GM19043 (cell line): ENCODE results near the gene ADAMTSL1.

Experiments
- ATAC-seq: cut with Tn5 transposase; IDR thresholded peaks from one replicate; pipeline ENCODE4 v1.9.1; 2021; ENCODE audit warnings: low read depth; ENCODE audit not compliant: unreplicated experiment

ADAMTSL1 gene

DNA sequence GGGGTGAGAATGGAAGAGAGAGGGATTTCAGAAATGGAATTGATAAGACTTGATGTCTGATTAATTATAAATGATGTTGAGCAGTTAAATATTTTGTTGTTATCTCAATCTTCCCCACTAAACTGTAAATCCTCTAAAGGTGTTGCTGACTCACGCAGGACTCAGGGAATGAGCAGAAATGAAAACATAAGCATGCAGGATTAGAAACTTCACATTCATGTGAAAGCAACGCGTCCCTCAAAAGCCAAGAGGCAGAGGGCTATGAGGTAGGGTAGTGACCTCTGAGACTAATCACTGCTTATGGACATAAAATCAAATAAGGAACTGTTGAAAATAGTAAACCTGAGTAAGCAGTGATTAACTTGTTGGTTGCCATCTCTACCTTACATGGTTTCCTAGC, 21.1 kb downstream of the ADAMTSL1 start:
- no peak for ATAC-seq

DNA sequence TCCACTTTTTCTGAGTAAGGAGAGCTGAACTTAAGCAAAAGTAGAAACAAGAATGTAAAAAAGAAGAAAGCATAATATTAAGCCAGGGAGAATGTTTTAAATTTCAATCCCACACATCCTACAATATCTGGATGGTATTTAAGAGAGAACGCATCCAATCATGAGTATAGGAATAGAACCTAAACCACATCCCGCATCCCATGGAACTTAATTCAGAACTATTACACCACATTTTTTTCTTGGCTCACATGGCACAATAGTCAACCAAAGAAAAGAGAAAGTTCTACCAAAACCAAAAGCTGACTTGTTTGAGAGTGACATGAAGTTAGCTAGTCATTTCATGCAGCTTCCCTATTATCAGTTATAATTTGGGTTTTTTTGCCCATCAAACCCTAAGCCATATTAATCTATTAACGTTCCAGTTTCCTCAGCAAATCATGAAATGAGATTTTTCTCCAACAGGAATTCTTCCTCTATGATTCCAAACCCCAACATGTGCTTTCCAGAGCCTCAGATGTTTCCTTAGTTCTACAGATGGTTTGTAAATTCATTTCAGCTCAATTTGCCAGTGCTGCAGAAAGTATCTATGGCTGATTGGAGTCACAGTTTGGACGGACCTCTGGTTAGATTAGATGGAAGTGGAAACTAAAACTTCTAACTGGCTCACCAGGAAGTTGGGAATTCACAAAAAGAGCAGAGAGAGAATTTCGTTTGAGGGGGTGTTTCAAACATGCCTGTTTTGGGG, 22.5 kb downstream of the ADAMTSL1 start:
- no peak for ATAC-seq

DNA sequence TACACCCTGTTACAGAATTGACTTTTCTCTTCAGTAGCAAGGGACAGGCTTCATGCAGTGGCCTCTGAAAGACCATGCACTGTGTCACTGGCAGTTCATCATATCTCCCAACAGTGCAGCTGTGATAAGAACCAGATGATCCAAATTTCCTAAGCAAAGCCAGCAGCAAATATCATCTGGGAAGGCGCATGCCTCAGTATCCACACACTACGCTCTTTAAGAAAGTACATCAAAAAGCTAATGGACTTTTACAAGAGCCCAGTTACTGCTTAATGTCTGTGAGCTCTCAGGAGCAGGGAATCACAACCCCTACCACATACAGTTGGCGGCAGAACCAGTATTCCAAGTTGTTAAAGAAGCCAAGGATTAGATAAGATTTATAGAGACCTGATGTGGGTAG, 25.1 kb downstream of the ADAMTSL1 start:
- ATAC-seq = no peak

DNA sequence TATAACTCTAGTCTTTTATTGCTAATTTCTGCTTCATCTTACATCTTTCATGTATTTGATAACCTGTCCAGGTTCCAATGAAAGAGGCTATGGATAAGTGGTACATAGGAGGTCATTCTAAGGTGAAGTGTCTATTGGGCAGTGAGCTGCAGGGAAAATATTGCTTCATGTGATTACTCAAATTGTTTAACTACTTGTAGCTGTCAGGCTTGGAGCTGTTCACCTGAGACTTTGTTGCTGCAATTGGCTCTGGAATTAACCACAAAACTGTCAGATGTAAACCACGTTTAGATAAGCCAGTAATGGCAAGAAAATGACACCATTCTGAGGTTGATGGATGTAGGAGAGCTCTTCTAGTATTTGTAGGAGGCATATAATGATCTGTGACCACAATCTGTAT, 26.0 kb downstream of the ADAMTSL1 start:
- ATAC-seq = no peak

GRCh38 chr9:18500451-18500850, 26.5 kb downstream of the ADAMTSL1 start:
- no peak for ATAC-seq

DNA sequence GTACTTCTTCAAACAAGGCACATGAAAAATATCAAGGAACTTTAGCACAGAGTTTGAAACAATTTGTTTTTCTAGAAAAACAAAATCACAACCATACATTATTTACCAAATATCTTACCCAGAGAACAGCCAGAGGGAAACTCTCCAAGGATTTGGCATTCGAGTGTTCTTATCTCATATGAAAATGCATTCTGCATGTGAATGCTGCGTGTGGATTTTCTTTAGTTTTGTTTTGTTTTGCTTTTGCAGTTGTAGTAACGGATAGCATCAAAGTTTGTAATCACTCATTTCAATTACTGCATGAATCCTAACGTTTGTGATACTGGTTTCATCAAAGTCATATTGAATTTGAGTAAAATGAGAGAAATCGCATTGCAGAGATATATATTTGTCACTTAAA, 28.0 kb downstream of the ADAMTSL1 start:
- ATAC-seq = no peak

- ATAC-seq = no peak
These were observed 28.6 kb downstream of the ADAMTSL1 start for GRCh38 chr9:18502546-18502945.

- ATAC-seq = no peak
These were observed 30.8 kb downstream of the ADAMTSL1 start for GRCh38 chr9:18504707-18505106.

DNA sequence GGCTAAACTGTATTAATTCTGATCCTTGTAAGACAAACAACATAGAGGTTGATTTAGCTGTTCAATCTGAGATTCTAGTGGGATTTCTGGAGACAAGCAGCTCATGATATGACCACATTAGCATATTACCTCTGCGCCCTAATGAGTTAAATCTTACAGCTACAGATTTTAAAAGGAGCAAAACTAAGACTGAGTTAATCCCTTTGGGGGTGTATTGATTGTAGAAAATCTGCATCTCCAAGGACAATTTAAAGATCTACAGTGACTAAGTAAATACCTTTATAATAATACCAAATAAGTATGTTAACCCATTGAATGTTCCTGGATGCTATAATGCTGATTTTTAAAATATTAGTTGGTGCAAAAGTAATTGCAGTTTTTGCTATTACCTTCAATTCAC, 33.2 kb downstream of the ADAMTSL1 start:
- no peak for ATAC-seq

GRCh38 chr9:18516514-18516913, 42.6 kb downstream of the ADAMTSL1 start:
- no peak for ATAC-seq

- ATAC-seq = no peak
These were observed 43.0 kb downstream of the ADAMTSL1 start for GRCh38 chr9:18516965-18517364.

DNA sequence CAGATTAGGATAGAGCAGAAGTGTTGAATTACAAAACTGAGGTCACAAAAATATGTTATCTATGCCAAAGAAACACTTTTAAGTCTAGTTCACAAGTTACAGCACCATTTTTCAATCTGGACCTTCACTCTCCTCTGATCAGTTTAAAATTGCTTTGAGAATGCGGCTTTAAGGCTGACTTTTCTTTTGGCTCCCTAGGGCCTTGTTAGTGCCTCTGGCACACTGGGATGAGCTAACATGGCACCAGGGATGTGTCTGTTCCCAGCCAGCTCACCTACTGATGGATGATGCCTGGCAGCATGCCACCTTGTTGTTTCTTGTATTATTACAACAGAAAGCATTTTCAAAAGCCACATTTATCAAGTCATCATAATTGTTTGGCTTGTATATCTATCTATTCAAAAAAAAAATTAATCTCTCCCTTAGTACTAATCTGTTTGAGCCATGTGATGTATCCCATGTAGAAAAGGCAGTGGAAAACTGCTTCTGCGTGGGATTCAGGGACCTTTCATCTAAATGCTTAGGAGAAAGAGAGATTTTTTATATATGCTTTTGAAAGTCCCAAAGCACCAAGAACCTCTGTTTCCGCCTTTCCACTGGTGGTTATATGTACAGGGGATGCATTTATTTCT, 46.6 kb downstream of the ADAMTSL1 start:
- ATAC-seq = no peak

GRCh38 chr9:18526685-18527084, 52.7 kb downstream of the ADAMTSL1 start:
- no peak for ATAC-seq

DNA sequence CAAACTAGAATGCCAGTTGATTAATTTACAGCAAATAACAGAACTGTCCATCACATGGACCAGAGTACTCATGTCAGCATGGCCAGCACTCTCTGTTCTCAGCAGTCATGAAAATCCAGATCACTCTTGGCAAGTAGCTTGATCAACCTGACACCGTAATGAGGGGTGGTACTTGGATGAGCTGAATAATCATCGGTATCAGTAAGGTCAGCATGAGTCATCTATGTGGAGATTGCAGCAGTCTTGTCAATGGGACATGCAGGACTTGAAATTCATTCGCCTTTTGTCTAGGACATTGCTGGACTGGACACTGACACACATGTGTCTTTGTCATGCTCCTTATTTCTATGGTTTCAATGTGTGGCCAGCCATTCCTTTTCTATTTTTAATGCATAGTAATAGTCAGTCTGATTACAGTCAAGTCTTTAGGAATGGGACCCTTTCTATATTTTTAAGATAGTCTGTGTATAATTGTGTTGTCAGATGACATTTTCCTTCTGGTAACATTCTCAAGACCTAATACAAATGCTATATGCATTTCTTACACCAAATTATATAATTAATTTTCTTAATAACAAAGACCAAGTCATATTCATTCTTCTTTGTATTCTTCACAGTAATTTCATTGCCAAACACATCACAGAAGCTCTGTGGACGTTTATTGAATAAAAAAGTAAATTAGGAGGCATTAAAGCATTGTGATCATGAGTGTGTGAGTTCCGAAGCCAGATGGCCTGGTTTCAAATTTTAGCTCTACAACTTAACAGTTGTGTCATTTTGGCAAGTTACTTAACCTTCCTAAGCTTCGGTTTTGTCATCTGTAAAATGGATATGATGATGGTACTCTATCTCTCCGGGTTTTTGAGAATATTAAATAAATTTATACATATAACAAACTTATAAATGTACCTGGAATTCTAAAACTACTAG, 57.4 kb downstream of the ADAMTSL1 start:
- no peak for ATAC-seq

GRCh38 chr9:18534611-18535010, 60.7 kb downstream of the ADAMTSL1 start:
- ATAC-seq = no peak

- ATAC-seq = no peak
These were observed 62.6 kb downstream of the ADAMTSL1 start for GRCh38 chr9:18536554-18536953.

- no peak for ATAC-seq
These were observed 65.3 kb downstream of the ADAMTSL1 start for GRCh38 chr9:18539203-18539693.

- no peak for ATAC-seq
These were observed 69.0 kb downstream of the ADAMTSL1 start for GRCh38 chr9:18542837-18543405.

DNA sequence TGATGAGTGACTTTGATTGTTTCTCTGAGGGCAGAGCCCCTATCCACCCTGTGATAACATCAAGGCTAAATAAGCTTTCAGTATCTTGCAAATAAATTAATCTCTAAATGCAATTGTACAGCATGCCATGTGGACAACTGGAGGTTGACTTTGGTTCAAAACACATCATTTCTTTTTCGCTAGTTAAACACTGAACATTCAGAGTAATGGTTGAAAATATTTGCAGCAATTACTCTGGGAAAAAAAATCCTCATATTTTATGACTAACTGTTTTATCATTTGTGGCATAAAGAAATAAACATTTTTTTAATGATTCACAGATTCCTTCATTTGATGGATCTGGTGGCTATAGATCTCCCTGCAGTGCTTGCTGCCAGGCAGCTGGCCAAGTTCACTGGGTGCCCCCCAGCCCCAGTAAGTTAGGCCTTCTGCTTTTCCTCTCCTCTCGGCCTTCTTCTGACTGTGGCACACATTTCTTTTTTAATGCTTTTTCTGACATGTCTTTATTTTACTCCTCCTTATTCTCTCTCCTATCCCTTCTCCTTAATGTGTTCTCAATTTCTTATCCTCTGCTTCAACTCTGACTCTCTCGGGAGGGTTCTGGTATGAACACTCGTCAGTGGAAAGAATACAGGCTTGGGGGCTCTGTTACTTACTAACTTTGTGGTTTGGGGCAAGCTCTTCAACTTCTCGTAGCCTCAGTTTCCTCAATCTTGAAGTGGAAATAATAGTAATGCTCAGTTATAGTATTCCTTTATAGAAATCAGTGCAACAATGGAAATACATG, 69.6 kb downstream of the ADAMTSL1 start:
- no peak for ATAC-seq

- ATAC-seq = no peak
These were observed 70.5 kb downstream of the ADAMTSL1 start for GRCh38 chr9:18544456-18544855.
